IMR-90 (cell line): ENCODE results near the gene OBI1. TPM values are rescaled to one million over a fixed set of nuclear protein-coding genes. Genes with fewer than 3 reads are reported as not detected.
A peak's percentile ranks its signal among the peaks of the same experiment; 100 is the strongest.

Source experiments
- FOS ChIP-seq: fragments of 150-350 bp; IDR thresholded peaks from 2 replicates; pipeline ENCODE4 v1.6.1; 2016; ENCODE audit warnings: low read depth, low read length
- MAFK ChIP-seq: IDR thresholded peaks from 2 replicates; pipeline ENCODE4 v1.6.1; 2012; ENCODE audit warnings: low read depth, low read length, improper control_type of control experiment
- MAZ ChIP-seq: IDR thresholded peaks from 2 replicates; pipeline ENCODE4 v1.6.1; 2012; ENCODE audit warnings: low read depth, mild to moderate bottlenecking, low read length, improper control_type of control experiment, moderate library complexity, borderline replicate concordance
- MXI1 ChIP-seq: IDR thresholded peaks from 2 replicates; pipeline ENCODE4 v1.6.1; 2012; ENCODE audit warnings: low read depth, mild to moderate bottlenecking, low read length, moderate library complexity, borderline replicate concordance
- NFE2L2 ChIP-seq: fragments of 150-350 bp; IDR thresholded peaks from 2 replicates; pipeline ENCODE4 v1.6.1; 2016; ENCODE audit warnings: low read depth, mild to moderate bottlenecking, low read length
- POLR2A ChIP-seq: IDR thresholded peaks from 2 replicates; pipeline ENCODE4 v1.6.1; 2012; ENCODE audit warnings: mild to moderate bottlenecking, low read depth, low read length
- RAD21 ChIP-seq: IDR thresholded peaks from 2 replicates; pipeline ENCODE4 v1.6.1; 2012; ENCODE audit warnings: low read length, improper control_type of control experiment
- RFX5 ChIP-seq: IDR thresholded peaks from 2 replicates; pipeline ENCODE4 v1.8.0; 2012; ENCODE audit warnings: low read depth, mild to moderate bottlenecking, low read length, moderate library complexity
- SMC3 ChIP-seq: fragments of 150-350 bp; IDR thresholded peaks from 2 replicates; pipeline ENCODE4 v1.6.1; 2016; ENCODE audit warnings: low read depth, mild to moderate bottlenecking, antibody characterized with exemption, low read length, moderate library complexity
- polyA plus RNA-seq, 3 experiments: library from polyadenylated mRNA; depleted of rRNA; stranded (reverse); fragments of >200 nt; gene quantifications; 2 replicates each; pipeline ENCODE4 v1.2.3, GENCODE V29; 2012; ENCODE audit warnings: low replicate concordance in 1 of 3
- total RNA-seq: library from RNA; depleted of rRNA; stranded (reverse); fragments of >200 nt; gene quantifications from 2 replicates; pipeline ENCODE4 v1.2.3, GENCODE V29; 2012
- TF ChIP-seq, protein P1 (sequence below): conservative IDR thresholded peaks from 2 replicates; pipeline ENCODE4 v1.5.1; 2012; ENCODE audit warnings: mild to moderate bottlenecking, low read depth, low read length, improper control_type of control experiment

Gene OBI1
- total and polyA plus RNA-seq, 2 of the 4 experiments (the other 2 are of a cell fraction): 4.4 to 11.8 TPM

DNA sequence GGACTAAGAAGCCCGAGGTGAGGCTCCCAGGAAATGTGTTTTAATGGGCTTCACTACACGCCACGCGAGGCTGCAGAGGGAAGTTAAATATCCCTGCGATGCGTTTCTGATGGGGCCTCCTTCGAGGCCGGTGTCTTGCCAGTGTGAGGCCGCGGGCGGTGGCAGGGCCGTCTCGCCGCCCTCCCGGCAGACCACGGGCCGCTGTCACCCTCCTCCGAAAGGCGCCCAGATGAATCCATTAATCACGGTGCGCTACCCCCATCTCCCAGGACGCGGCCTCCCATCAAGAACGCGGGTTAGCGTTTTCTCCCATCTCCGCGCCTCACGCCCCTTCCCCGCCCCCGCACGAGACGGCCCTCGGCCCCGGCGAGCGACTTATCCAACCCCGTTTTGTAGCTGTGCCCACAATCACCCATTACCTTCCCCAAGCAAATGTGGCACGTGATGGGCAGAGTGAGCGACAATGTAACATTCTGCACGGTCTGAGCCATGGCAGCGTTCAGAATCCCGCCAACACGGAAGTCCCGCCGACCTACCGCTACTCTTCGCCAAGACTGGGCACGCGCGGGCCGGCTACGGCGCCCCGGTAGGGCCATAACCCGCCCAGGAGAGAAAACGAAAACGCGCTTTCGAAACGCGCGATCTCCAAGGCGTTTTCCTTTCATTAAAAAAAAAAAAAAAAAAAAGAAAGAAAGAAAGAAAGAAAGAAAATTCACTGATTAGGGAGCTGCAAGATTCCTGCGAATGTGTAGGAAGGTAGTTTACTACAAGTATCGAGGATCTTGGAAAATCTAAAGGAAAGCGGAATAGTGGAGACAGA is at the start of gene OBI1 (continued):
- TF ChIP-seq, protein P1, sequence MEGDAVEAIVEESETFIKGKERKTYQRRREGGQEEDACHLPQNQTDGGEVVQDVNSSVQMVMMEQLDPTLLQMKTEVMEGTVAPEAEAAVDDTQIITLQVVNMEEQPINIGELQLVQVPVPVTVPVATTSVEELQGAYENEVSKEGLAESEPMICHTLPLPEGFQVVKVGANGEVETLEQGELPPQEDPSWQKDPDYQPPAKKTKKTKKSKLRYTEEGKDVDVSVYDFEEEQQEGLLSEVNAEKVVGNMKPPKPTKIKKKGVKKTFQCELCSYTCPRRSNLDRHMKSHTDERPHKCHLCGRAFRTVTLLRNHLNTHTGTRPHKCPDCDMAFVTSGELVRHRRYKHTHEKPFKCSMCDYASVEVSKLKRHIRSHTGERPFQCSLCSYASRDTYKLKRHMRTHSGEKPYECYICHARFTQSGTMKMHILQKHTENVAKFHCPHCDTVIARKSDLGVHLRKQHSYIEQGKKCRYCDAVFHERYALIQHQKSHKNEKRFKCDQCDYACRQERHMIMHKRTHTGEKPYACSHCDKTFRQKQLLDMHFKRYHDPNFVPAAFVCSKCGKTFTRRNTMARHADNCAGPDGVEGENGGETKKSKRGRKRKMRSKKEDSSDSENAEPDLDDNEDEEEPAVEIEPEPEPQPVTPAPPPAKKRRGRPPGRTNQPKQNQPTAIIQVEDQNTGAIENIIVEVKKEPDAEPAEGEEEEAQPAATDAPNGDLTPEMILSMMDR: no peak
- TF ChIP-seq SMC3: no peak
- peak; percentile 9; the same call in 1 of the 2 replicates for TF ChIP-seq MAZ
- TF ChIP-seq FOS: no peak
- no peak for TF ChIP-seq RAD21
- TF ChIP-seq NFE2L2: no peak
- no peak for TF ChIP-seq POLR2A
- no peak for TF ChIP-seq MAFK
- no peak for TF ChIP-seq RFX5
- peak; percentile 53; the same call in 1 of the 2 replicates for TF ChIP-seq MXI1
